ENCODE results near the gene ARHGEF3.

The ARHGEF3 gene

GRCh38 chr3:56795097-56795828 lies 6.5 kb downstream of the ARHGEF3 start:
- H3K4me1 ChIP-seq (ENCODE audit: control insufficient read depth, low read length), result peaks cover 2% of the 10 kb centered on the region
- H4K20me1 ChIP-seq (ENCODE audit: control insufficient read depth, insufficient read depth, low read depth, low read length), result no peaks in the 10 kb centered on the region
- no peak overlapping the region for H3K4me3 ChIP-seq (ENCODE audit: low read length)
- no peaks in the 10 kb centered on the region for H3K27me3 ChIP-seq (ENCODE audit: control insufficient read depth, low read length)
- no peak overlapping the region for H3K4me2 ChIP-seq (ENCODE audit: low read length)
- H3K36me3 ChIP-seq (ENCODE audit: control insufficient read depth, low read length), result no peaks in the 10 kb centered on the region
- TF ChIP-seq CTCF (IDR thresholded peaks at IDR 0.05; ENCODE audit: low read depth, low read length, poor library complexity, severe bottlenecking) (no peak), EZH2phosphoT487 (IDR thresholded peaks at IDR 0.05; ENCODE audit: borderline replicate concordance, low read length) (no peak)
- H3K9me3 ChIP-seq (ENCODE audit: control insufficient read depth, insufficient read depth, low read length), result no peaks in the 10 kb centered on the region
- H3K79me2 ChIP-seq (ENCODE audit: control insufficient read depth, low read length), result no peaks in the 10 kb centered on the region
- H3K27ac ChIP-seq (ENCODE audit: low read depth, low read length), result no peak overlapping the region
- H3K9me2 ChIP-seq (replicated peaks; ENCODE audit: control insufficient read depth, low read length), result no peaks in the 10 kb centered on the region
- H3F3A ChIP-seq (ENCODE audit: control insufficient read depth, insufficient read depth), result 0 out of 2 replicates have a peak, but pooled peaks cover 3% of the 10 kb centered on the region

GRCh38 chr3:56792193-56792592 lies 9.6 kb downstream of the ARHGEF3 start:
- Histone ChIP-seq H3K4me1 (ENCODE audit: control insufficient read depth, low read length) (no peaks in the 10 kb centered on the region), H3K79me2 (ENCODE audit: control insufficient read depth, low read length) (no peaks in the 10 kb centered on the region), H3K27ac (ENCODE audit: low read depth, low read length) (no peak overlapping the region), H3K4me2 (ENCODE audit: low read length) (no peak overlapping the region), H3F3A (ENCODE audit: control insufficient read depth, insufficient read depth) (no peaks in the 10 kb centered on the region), H3K36me3 (ENCODE audit: control insufficient read depth, low read length) (no peaks in the 10 kb centered on the region), H3K27me3 (ENCODE audit: control insufficient read depth, low read length) (no peaks in the 10 kb centered on the region), H3K9me2 (replicated peaks; ENCODE audit: control insufficient read depth, low read length) (no peaks in the 10 kb centered on the region), H4K20me1 (ENCODE audit: control insufficient read depth, insufficient read depth, low read depth, low read length) (no peaks in the 10 kb centered on the region), H3K9me3 (ENCODE audit: control insufficient read depth, insufficient read depth, low read length) (no peaks in the 10 kb centered on the region), H3K4me3 (ENCODE audit: low read length) (no peak overlapping the region)
- TF ChIP-seq CTCF (IDR thresholded peaks at IDR 0.05; ENCODE audit: low read depth, low read length, poor library complexity, severe bottlenecking) (no peak), EZH2phosphoT487 (IDR thresholded peaks at IDR 0.05; ENCODE audit: borderline replicate concordance, low read length) (no peak)

- H3K4me3 ChIP-seq (ENCODE audit: low read length), result no peak overlapping the region
- H3K36me3 ChIP-seq (ENCODE audit: control insufficient read depth, low read length), result no peaks in the 10 kb centered on the region
- TF ChIP-seq CTCF (IDR thresholded peaks at IDR 0.05; ENCODE audit: low read depth, low read length, poor library complexity, severe bottlenecking) (no peak), EZH2phosphoT487 (IDR thresholded peaks at IDR 0.05; ENCODE audit: borderline replicate concordance, low read length) (no peak)
- H3K79me2 ChIP-seq (ENCODE audit: control insufficient read depth, low read length), result no peaks in the 10 kb centered on the region
- no peak overlapping the region for H3K27ac ChIP-seq (ENCODE audit: low read depth, low read length)
- no peaks in the 10 kb centered on the region for H3K4me1 ChIP-seq (ENCODE audit: control insufficient read depth, low read length)
- no peaks in the 10 kb centered on the region for H3K9me3 ChIP-seq (ENCODE audit: control insufficient read depth, insufficient read depth, low read length)
- H3K4me2 ChIP-seq (ENCODE audit: low read length), result no peak overlapping the region
- H4K20me1 ChIP-seq (ENCODE audit: control insufficient read depth, insufficient read depth, low read depth, low read length), result no peaks in the 10 kb centered on the region
- H3K27me3 ChIP-seq (ENCODE audit: control insufficient read depth, low read length), result no peaks in the 10 kb centered on the region
- no peaks in the 10 kb centered on the region for H3F3A ChIP-seq (ENCODE audit: control insufficient read depth, insufficient read depth)
- no peaks in the 10 kb centered on the region for H3K9me2 ChIP-seq (replicated peaks; ENCODE audit: control insufficient read depth, low read length)
Observed at GRCh38 chr3:56790016-56790821, 11.5 kb downstream of the ARHGEF3 start.
